Measurements from ENCODE around the gene ARHGAP26.

Gene ARHGAP26

DNA sequence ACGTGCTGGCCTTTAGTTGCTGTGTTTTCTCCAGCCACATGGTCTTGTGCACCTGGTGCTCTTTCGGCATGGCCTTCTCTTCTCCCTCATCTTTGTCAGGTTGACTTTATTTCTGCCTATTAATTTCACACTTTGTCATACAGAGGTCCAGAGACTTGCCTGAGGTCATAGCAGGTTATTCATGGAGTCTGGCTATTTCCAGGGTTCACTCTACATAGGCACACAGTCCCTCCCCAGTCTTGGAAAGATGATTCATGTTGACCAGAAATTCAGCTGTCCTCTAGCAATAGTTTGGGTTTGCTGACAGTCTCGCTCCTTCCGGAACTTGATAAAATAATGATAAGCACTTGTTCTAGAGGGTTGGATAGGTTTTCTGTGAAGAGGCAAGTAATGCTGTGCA is 81.6 kb downstream of the ARHGAP26 start:
- no peak for DNase-seq (ENCODE audit: low read depth)
- TF ChIP-seq, protein P1, sequence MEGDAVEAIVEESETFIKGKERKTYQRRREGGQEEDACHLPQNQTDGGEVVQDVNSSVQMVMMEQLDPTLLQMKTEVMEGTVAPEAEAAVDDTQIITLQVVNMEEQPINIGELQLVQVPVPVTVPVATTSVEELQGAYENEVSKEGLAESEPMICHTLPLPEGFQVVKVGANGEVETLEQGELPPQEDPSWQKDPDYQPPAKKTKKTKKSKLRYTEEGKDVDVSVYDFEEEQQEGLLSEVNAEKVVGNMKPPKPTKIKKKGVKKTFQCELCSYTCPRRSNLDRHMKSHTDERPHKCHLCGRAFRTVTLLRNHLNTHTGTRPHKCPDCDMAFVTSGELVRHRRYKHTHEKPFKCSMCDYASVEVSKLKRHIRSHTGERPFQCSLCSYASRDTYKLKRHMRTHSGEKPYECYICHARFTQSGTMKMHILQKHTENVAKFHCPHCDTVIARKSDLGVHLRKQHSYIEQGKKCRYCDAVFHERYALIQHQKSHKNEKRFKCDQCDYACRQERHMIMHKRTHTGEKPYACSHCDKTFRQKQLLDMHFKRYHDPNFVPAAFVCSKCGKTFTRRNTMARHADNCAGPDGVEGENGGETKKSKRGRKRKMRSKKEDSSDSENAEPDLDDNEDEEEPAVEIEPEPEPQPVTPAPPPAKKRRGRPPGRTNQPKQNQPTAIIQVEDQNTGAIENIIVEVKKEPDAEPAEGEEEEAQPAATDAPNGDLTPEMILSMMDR (IDR thresholded peaks at IDR 0.05; ENCODE audit: insufficient read depth, low read depth, low read length, missing control alignments), result no peak
- no peak overlapping the region for H3K4me3 ChIP-seq (ENCODE audit: low read depth, low read length)

DNA sequence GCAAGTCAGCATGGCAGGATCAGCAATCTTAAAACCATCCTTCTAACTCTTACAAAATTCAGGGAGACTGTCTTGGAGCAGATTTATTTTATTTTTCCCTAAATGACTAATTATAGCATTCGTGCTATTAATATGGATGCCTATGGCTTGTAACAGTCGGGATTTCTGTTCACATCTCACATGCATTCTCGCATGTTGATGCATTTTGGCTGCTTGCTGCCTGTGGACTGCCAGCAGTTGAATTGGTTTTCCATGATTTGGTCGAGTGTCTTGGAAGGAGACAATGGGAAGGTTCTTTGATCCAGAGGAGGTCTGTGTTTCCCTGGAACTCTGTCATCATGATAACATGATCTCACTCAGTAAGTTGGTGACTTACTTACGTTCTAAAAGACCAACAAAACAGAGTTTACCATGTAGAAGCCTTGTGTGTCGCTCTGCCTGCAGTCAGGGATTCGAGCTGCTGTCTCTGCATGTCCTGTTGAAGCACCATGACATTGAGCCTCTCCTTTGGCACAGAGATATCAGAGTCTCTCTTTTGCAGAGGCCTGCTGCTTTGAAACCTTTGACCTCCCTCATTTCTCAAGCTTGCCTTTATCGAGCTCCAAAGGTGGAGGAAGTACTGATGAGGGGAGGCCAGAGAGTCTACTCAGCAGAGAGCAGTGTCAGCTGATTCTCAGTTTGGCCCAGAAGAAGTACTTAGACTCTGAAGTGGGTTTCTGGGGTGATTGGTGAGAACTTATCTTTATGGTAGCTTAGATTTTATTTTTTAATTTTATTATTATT is 82.4 kb downstream of the ARHGAP26 start:
- TF ChIP-seq, protein P1 (IDR thresholded peaks at IDR 0.05; ENCODE audit: insufficient read depth, low read depth, low read length, missing control alignments), result no peak
- DNase-seq (ENCODE audit: low read depth), result no peak
- H3K4me3 ChIP-seq (ENCODE audit: low read depth, low read length), result no peak overlapping the region

DNA sequence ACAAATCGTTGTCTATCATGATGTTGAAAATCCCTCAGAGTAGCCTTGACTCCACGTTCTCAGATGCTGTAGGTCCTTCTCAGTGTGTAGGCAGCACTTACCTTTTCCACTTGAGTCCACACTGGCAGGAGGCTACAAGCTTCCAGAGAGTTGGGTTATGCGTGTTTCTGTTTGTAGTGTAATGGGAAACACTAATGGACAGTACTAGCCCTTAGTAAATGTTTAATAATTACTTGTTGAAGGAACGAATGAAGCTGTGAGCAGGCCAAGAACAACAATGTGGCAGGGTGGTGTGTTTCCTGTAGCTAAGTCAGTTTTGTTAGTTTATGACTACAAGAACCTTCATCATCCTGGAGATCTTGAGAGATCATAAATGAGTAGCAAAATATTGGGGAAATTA is 83.5 kb downstream of the ARHGAP26 start:
- no peak for DNase-seq (ENCODE audit: low read depth)
- no peak overlapping the region for H3K4me3 ChIP-seq (ENCODE audit: low read depth, low read length)
- TF ChIP-seq, protein P1 (IDR thresholded peaks at IDR 0.05; ENCODE audit: insufficient read depth, low read depth, low read length, missing control alignments), result no peak

DNA sequence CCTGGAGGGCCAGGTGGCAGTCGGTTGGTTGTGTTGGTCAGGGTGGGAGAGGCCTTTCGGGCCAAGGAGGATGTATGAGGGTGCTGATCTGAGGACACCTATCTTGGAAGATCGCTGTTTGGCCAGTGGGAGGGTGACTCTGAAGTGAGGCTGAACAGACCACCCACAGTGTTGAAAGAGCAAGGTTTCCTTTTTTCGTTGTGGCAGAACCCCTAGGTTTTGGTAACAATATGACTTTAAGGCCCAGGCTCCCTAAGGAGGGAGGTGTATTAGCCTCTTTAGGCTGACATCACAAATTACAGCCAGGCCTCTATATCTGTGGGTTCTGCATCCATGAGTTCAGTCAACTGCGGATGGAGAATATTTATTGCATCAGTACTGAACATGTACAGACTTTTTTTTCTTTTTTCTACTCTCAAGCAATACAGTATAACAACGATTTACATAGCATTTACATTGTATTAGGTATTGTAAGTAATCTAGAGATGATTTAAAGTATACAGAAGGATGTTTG is 86.1 kb downstream of the ARHGAP26 start:
- DNase-seq (ENCODE audit: low read depth), result no peak
- H3K4me3 ChIP-seq (ENCODE audit: low read depth, low read length), result no peak overlapping the region
- TF ChIP-seq, protein P1 (IDR thresholded peaks at IDR 0.05; ENCODE audit: insufficient read depth, low read depth, low read length, missing control alignments), result no peak

DNA sequence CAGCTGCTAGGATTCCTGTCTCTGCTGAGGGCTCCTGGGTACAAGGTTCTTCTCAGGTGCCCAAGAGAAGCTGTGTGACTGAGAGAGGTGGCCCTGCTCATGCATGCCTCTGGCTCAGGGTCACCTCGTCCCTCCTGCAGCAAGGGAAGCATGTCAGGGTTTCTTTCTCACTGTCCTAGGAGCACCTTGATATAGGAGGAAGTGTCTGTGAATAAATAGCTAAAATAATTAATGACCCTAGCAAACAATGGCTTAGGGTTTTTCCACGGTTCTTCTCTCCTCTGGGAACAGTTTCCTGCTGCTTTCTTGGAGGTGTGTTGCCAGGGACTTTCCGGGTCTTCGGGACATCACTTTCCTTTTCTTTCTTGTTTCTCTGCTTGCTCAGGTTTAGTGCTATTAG is 87.2 kb downstream of the ARHGAP26 start:
- no peak overlapping the region for H3K4me3 ChIP-seq (ENCODE audit: low read depth, low read length)
- no peak for DNase-seq (ENCODE audit: low read depth)
- TF ChIP-seq, protein P1 (IDR thresholded peaks at IDR 0.05; ENCODE audit: insufficient read depth, low read depth, low read length, missing control alignments), result no peak

DNA sequence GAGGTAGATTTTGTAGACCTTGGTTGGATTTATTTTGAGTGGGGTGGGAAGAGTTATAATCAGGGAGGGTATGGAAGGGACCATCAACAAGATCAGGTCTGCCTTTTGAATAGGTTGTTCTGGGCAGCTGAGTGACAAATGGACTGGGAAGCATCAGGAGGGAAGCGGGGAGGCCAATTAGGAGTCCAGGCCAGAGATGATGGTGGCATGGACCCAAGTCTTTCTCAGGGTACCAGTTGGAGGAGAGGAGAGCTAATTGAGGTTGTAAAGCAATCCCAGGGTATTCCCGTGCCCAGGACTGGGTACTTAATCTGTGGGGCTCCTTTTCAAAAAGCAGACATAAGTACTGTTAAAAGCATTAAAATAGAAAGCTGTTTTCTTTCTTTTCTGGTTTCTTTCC is 88.9 kb downstream of the ARHGAP26 start:
- H3K4me3 ChIP-seq (ENCODE audit: low read depth, low read length), result no peak overlapping the region
- no peak for DNase-seq (ENCODE audit: low read depth)
- TF ChIP-seq, protein P1 (IDR thresholded peaks at IDR 0.05; ENCODE audit: insufficient read depth, low read depth, low read length, missing control alignments), result no peak

DNA sequence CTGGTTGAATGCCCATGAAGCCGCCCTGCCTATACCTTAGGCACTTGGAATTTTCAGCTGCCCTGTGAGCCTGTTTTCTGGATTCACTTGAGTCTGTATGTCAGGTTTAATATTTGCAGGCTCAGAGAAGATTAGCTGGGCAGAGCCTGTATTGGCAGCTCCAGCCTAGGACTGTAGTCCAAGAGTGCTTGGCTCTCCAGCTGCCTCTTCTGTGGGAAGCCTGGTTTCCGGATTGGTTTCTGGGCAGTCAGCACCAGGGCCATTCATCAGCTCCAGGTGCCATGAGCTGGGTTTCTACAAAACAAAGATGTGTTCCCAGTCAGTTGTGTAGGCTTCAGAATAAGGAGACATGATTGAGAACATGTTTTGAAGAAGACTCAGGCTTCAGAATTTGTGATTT is 90.1 kb downstream of the ARHGAP26 start:
- TF ChIP-seq, protein P1 (IDR thresholded peaks at IDR 0.05; ENCODE audit: insufficient read depth, low read depth, low read length, missing control alignments), result no peak

More for the DNA sequence above, 90.1 kb downstream of the ARHGAP26 start:
- no peak for DNase-seq (ENCODE audit: low read depth)
- H3K4me3 ChIP-seq (ENCODE audit: low read depth, low read length), result no peak overlapping the region
